ENCODE results near the gene TASP1. TPM values are rescaled to one million over a fixed set of nuclear protein-coding genes. Genes with fewer than 3 reads are reported as not detected.

TASP1 gene
- total and polyA plus RNA-seq, 10 of the 15 experiments (the other 5 are each of a cell fraction or from before 2014, with no cell fraction given), result 7.4 to 17.8 (median 10.5) TPM

GRCh38 chr20:13684566-13685222, 46.0 kb upstream of the TASP1 start (continued):
- TF ChIP-seq IKZF2 (IDR thresholded peaks at IDR 0.05) (peak; percentile 58 to 59; a peak in 3 of 4 replicates), TCF3 (IDR thresholded peaks at IDR 0.05; ENCODE audit: borderline replicate concordance, insufficient read depth, low read depth, low read length) (peak; percentile 92), JUNB (IDR thresholded peaks at IDR 0.05) (peak; percentile 45; the same call in 1 of the 2 replicates), SPI1 (IDR thresholded peaks at IDR 0.05; ENCODE audit: borderline replicate concordance, insufficient read depth, low read depth, low read length) (peak; percentile 17; the same call in 1 of the 2 replicates), DPF2 (IDR thresholded peaks at IDR 0.05) (no peak), CUX1 (IDR thresholded peaks at IDR 0.05; ENCODE audit: insufficient replicate concordance, low read depth, low read length) (no peak), ATF2 (IDR thresholded peaks at IDR 0.05; ENCODE audit: low read length) (peak; percentile 68), GATAD2B (conservative IDR thresholded peaks at IDR 0.05; ENCODE audit: low read depth) (0 out of 2 replicates have a peak, but pooled peaks have one; percentile 25), BACH1 (IDR thresholded peaks at IDR 0.05; ENCODE audit: borderline replicate concordance) (no peak), POLR2AphosphoS5 (IDR thresholded peaks at IDR 0.05; ENCODE audit: low read length) (no peak), HSF1 (IDR thresholded peaks at IDR 0.05; ENCODE audit: low read depth, low read length) (no peak), STAT1 (conservative IDR thresholded peaks at IDR 0.05) (no peak), RUNX3 (IDR thresholded peaks at IDR 0.05; ENCODE audit: low read length) (peak; percentile 80)

Measured in GM12878 (cell line).